GM12875 (cell line): ENCODE measurements around the gene FCAMR.

Source experiments
- H3K4me3 ChIP-seq: one replicate; pipeline ENCODE4 v1.5.1; 2011; ENCODE audit warnings: low read depth, low read length, control low read depth
- TF ChIP-seq, protein P1 (sequence below): IDR thresholded peaks from 2 replicates; pipeline ENCODE4 v1.5.1; 2011; ENCODE audit warnings: low read depth, mild to moderate bottlenecking, control low read depth, inconsistent platforms, low read length, moderate library complexity, borderline replicate concordance; ENCODE audit not compliant: insufficient read depth

The FCAMR gene

DNA sequence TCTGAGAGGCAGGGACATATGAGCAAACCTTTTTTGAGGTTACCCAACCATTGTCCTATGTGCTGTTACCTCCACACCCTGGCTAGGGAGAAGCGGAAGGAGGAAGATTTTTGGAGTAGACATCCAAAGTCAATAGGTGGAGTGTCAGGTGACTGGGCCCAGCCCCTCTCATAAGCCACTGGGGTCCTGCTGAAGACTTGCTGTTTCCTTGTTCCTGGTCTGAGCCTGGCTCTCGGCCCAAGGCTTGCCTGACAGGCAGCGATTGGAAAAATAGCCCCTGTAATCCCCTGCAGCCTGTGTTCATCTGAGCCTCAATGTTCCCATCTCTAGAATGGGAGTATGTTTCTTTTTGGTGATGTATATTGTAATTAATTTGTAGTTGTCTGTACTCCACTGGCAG, 17.1 kb downstream of the FCAMR start:
- H3K4me3 ChIP-seq, result no peak overlapping the region
- TF ChIP-seq, protein P1, sequence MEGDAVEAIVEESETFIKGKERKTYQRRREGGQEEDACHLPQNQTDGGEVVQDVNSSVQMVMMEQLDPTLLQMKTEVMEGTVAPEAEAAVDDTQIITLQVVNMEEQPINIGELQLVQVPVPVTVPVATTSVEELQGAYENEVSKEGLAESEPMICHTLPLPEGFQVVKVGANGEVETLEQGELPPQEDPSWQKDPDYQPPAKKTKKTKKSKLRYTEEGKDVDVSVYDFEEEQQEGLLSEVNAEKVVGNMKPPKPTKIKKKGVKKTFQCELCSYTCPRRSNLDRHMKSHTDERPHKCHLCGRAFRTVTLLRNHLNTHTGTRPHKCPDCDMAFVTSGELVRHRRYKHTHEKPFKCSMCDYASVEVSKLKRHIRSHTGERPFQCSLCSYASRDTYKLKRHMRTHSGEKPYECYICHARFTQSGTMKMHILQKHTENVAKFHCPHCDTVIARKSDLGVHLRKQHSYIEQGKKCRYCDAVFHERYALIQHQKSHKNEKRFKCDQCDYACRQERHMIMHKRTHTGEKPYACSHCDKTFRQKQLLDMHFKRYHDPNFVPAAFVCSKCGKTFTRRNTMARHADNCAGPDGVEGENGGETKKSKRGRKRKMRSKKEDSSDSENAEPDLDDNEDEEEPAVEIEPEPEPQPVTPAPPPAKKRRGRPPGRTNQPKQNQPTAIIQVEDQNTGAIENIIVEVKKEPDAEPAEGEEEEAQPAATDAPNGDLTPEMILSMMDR, result no peak

DNA sequence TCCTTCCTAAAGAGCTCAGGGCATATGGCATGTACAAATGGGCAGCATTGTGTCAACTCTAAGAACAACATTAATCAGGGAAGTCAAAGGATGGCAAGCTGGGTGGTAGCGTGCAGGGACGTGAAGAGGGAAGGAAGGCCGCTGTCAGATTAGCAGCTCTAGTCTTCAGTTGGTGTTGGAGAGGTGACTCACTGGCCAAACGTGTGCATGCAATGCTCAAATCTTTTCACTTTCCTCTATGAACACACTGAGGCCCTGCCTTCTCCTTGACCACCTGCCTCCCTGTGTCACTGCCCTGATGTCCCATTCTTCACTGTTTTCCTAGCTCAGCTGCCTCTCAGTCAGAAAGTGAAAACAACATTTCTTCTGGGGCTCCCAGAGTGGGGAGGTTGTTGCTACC, 18.1 kb downstream of the FCAMR start:
- no peak overlapping the region for H3K4me3 ChIP-seq
- TF ChIP-seq, protein P1, result no peak

DNA sequence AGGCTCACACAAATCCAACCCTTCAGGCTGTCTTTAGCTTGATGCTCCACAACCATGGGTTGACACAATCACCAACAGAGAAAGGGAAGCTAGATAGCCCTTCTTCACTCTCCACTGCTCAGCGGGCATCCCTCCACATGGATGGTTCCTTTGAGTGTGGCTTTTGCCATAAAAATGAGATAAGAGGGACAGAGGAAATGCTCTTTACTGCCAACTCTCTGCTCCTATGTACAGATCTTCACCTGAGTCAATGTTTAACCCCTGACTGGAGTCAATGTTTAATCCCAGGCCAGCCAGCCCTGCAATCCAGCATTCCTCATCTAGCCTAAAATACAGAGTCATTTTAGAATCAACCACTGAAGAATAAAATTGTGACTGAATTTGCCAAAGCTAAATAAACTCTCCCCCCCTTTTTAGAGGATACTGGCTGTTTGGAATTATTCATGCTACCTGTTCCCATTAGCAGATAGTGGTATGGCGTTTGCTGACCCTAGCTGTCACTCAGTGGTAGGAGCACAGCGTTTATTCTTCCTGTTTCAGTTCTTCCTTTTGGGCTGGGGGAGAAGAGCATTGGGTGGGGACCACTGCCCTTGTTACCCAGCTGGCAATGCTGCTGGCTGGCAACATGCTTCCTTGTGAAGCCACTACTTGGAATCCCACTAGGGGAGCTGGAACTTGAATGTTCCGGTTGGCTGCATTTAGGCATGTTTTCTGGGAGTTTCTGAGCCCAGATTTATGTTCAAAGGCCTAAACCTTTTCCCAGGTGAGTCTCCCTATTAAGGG, 18.8 kb downstream of the FCAMR start:
- TF ChIP-seq, protein P1, result no peak
- H3K4me3 ChIP-seq, result no peak overlapping the region

DNA sequence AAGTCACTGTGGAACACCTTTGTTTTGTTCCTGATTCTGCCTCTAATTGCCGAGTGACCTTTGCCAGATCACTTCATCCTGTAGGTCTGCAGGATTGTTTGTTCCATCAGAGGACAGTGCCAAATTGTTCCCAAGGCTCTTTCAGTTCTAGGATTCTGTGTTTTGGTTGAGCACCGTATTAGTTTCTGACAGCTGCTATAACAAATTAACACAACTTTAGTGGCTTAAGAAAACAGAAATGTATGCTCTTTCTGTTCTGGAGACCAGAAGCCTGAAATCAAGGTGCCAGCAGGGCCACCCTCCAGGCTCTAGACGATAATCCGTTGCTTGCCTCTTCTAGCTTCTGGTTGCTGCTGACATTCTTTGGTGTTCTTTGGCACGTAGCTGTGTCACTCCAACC, 20.6 kb downstream of the FCAMR start:
- TF ChIP-seq, protein P1, result no peak
- H3K4me3 ChIP-seq, result no peak overlapping the region

DNA sequence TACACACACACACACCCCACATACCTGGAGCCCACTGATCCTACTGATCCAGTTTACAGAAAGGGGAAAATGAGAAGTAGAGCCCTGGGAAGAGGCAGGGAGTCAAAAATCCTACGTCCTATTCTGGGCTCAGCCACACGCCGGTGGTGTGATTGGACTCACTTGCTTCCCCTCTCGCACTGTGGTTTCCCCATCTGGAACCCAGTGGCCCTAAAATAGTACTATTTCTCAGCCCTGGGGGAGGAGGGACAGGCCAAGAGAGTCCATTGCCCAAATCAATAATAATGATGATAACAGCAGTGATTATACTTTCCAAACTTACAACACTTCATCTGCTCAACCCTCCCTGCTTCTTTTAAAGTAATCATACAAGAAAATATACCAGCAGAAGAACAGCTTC, 21.1 kb downstream of the FCAMR start:
- TF ChIP-seq, protein P1, result no peak
- H3K4me3 ChIP-seq, result no peak overlapping the region

DNA sequence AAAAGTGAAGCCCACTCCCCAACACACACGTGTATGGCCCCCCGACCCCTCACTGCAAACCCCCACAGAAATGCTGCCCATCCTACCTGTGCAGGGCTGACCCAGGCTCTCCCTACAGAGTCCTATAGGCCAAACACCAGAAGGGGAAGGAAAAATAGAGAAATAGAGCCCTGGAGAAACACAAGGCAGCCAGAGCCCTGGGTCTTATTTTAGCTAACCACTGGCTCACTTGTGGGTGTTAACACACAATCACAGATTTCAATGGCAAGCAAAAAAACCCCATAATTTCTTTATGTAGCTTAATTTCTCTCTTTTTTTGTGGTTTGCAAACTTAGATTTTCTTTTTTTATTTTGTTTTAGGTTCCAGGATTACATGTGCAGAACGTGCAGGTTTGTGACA, 23.0 kb downstream of the FCAMR start:
- TF ChIP-seq, protein P1, result no peak
- H3K4me3 ChIP-seq, result no peak overlapping the region

DNA sequence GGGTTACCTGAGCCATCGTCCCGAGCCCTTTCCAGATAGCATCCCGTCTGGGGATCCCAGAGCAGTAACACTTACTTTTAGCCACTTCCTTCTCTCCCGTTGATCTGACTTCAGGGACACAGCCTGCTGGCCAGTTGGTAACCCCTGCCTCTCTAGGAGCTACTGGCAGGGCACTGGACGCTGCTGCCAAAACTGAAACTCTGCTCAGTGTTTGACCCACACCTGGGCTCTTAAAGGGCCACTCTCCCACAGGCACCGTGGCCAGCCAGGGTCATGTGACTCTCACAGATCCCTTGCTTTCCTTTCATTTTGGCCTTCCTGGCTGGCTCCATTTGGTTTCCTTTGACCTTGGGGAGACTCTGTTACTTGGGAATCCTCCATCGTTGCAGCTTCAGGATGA, 24.0 kb downstream of the FCAMR start, which contains the start of gene PIGR:
Gene PIGR (minus strand): TSS at position 206 of the 400 bp plus-strand sequence. CDS start 5,935 bp downstream, outside the sequence.
- TF ChIP-seq, protein P1, result no peak
- H3K4me3 ChIP-seq, result no peak within 1 kb of the TSS
